H1 (cell line): ENCODE data around the gene RHOBTB3. TPM values are rescaled to one million over a fixed set of nuclear protein-coding genes. Genes with fewer than 3 reads are reported as not detected.

Experiments used
- CTCF ChIA-PET: fragments of 300-600 bp; sonication (Branson Sonifier 250); formaldehyde crosslinking; loops from one replicate; lab custom pipeline; 2021; ENCODE audit not compliant: partially characterized antibody; lab: Charles Lee
- POLR2A ChIA-PET: fragments of 300-600 bp; sonication (Branson Sonifier 250); formaldehyde crosslinking; loops from one replicate; lab custom pipeline; 2021; ENCODE audit warnings: inconsistent platforms; ENCODE audit not compliant: partially characterized antibody; lab: Charles Lee
- DNase-seq, 2 experiments: peaks; one replicate each; pipeline versions ENCODE4 v3.0.0 to v3.0.0-alpha.2; 2010 to 2022; ENCODE audit warnings: low spot score in 2 of 2, low read depth in 1 of 2, mixed read lengths in 1 of 2
- FAIRE-seq: peaks from 2 replicates; lab custom pipeline; 2011; peaks lifted over from hg19 to GRCh38; lab: Jason Lieb, UNC
- H2AFZ ChIP-seq: 2 replicates; pipeline ENCODE4 v1.8.1; 2012; ENCODE audit warnings: low read length, inconsistent platforms
- H2AK5ac ChIP-seq: 2 replicates; pipeline ENCODE4 v1.6.1; 2013; ENCODE audit warnings: low read depth, low read length
- H2BK120ac ChIP-seq: replicated peaks from 2 replicates; pipeline ENCODE3; 2013; ENCODE audit warnings: low read depth, low read length, inconsistent platforms
- H2BK12ac ChIP-seq: 2 replicates; pipeline ENCODE4 v1.6.1; 2013; ENCODE audit warnings: low read depth, low read length
- H2BK15ac ChIP-seq: 2 replicates; pipeline ENCODE4 v1.6.1; 2013; ENCODE audit warnings: low read length
- H2BK20ac ChIP-seq: 2 replicates; pipeline ENCODE4 v1.6.1; 2013; ENCODE audit warnings: low read length
- H2BK5ac ChIP-seq: 2 replicates; pipeline ENCODE4 v1.6.1; 2013; ENCODE audit warnings: low read depth, low read length
- H3K14ac ChIP-seq: 2 replicates; pipeline ENCODE4 v1.6.1; 2013; ENCODE audit warnings: inconsistent platforms; ENCODE audit not compliant: insufficient read length
- H3K18ac ChIP-seq: 2 replicates; pipeline ENCODE4 v1.6.1; 2013; ENCODE audit warnings: low read length; ENCODE audit errors: extremely low read depth
- H3K23ac ChIP-seq: 2 replicates; pipeline ENCODE4 v1.6.1; 2013; ENCODE audit warnings: inconsistent platforms; ENCODE audit not compliant: insufficient read length
- H3K23me2 ChIP-seq: 2 replicates; pipeline ENCODE4 v1.6.1; 2013; ENCODE audit warnings: low read depth, low read length
- H3K27ac ChIP-seq: 2 replicates; pipeline ENCODE4 v1.6.1; 2011; ENCODE audit warnings: low read depth, low read length, inconsistent platforms
- H3K27me3 ChIP-seq, 4 experiments: replicated peaks in 1 of 4; 1 replicate in 1 of 4; 2 replicates in 3 of 4; pipeline versions ENCODE4 v1.6.1 to v1.8.1; 2011 to 2013; ENCODE audit warnings: low read length in 3 of 4, mild to moderate bottlenecking in 3 of 4, inconsistent platforms in 2 of 4, mixed read lengths in 2 of 4, moderate library complexity in 1 of 4; ENCODE audit not compliant: control insufficient read depth in 3 of 4, insufficient read depth in 3 of 4; ENCODE audit errors: extremely low read depth in 1 of 4
- H3K36me3 ChIP-seq, 4 experiments: 2 replicates each; pipeline versions ENCODE4 v1.6.1 to v1.8.1; 2011 to 2013; ENCODE audit warnings: mild to moderate bottlenecking in 4 of 4, low read length in 3 of 4, moderate library complexity in 2 of 4, control low read depth in 1 of 4, inconsistent platforms in 1 of 4; ENCODE audit not compliant: insufficient read depth in 4 of 4, control insufficient read depth in 2 of 4
- H3K4ac ChIP-seq: replicated peaks from 2 replicates; pipeline ENCODE3; 2013; ENCODE audit warnings: low read length, low read depth, mixed read lengths, inconsistent platforms; ENCODE audit not compliant: insufficient read length
- H3K4me1 ChIP-seq, 4 experiments: replicated peaks in 1 of 4; 1 replicate in 1 of 4; 2 replicates in 3 of 4; pipeline versions ENCODE4 v1.6.1 to v1.8.1; 2011 to 2013; ENCODE audit warnings: low read length in 3 of 4, inconsistent platforms in 2 of 4, mixed read lengths in 1 of 4; ENCODE audit not compliant: insufficient read depth in 4 of 4, control insufficient read depth in 3 of 4
- H3K4me2 ChIP-seq, 2 experiments: 2 replicates each; pipeline versions ENCODE4 v1.6.1 to v1.8.1; 2011 to 2013; ENCODE audit warnings: low read depth in 2 of 2, low read length in 2 of 2, control low read depth in 1 of 2, inconsistent platforms in 1 of 2, mild to moderate bottlenecking in 1 of 2; ENCODE audit not compliant: insufficient read depth in 1 of 2
- H3K4me3 ChIP-seq, 4 experiments: fragments of 200-600, 300-600 bp in 1 of 4; sonication (generic), shearing (Covaris generic), sonication (Bioruptor Twin) in 1 of 4; 2 replicates each; pipeline versions ENCODE4 v1.5.1 to v1.8.1; 2011 to 2016; ENCODE audit warnings: low read length in 4 of 4, low read depth in 3 of 4, control low read depth in 2 of 4, inconsistent platforms in 2 of 4, mild to moderate bottlenecking in 2 of 4, mixed read lengths in 1 of 4, moderate library complexity in 1 of 4; ENCODE audit not compliant: insufficient read depth in 2 of 4; ENCODE audit errors: extremely low read depth in 1 of 4
- H3K56ac ChIP-seq: replicated peaks from 2 replicates; pipeline ENCODE3; 2013; ENCODE audit warnings: low read depth, mild to moderate bottlenecking, mixed read lengths, low read length, inconsistent platforms; ENCODE audit not compliant: insufficient read length
- H3K79me1 ChIP-seq: 2 replicates; pipeline ENCODE4 v1.6.1; 2013; ENCODE audit warnings: low read depth, low read length, control low read depth
- H3K79me2 ChIP-seq, 2 experiments: 2 replicates each; pipeline versions ENCODE4 v1.6.1 to v1.8.1; 2012 to 2013; ENCODE audit warnings: low read length in 2 of 2, mild to moderate bottlenecking in 2 of 2, inconsistent platforms in 1 of 2; ENCODE audit not compliant: insufficient read depth in 2 of 2, control insufficient read depth in 1 of 2
- H3K9ac ChIP-seq, 4 experiments: replicated peaks in 1 of 4; 1 replicate in 1 of 4; 2 replicates in 3 of 4; pipeline versions ENCODE4 v1.6.1 to v1.8.1; 2011 to 2013; ENCODE audit warnings: low read depth in 3 of 4, low read length in 3 of 4, control low read depth in 2 of 4, mild to moderate bottlenecking in 2 of 4, moderate library complexity in 2 of 4, inconsistent platforms in 1 of 4; ENCODE audit errors: extremely low read depth in 1 of 4
- H3K9me3 ChIP-seq, 2 experiments: 2 replicates each; pipeline versions ENCODE4 v1.6.1 to v1.8.1; 2012 to 2013; ENCODE audit warnings: mild to moderate bottlenecking in 2 of 2, moderate library complexity in 2 of 2, control low read depth in 1 of 2, inconsistent platforms in 1 of 2, low read depth in 1 of 2, low read length in 1 of 2, mixed read lengths in 1 of 2; ENCODE audit not compliant: insufficient read depth in 2 of 2
- H4K20me1 ChIP-seq, 2 experiments: replicated peaks in 1 of 2; 2 replicates each; pipeline versions ENCODE3 to v1.8.1; 2011 to 2013; ENCODE audit warnings: inconsistent platforms in 2 of 2, low read length in 2 of 2, mild to moderate bottlenecking in 1 of 2; ENCODE audit not compliant: insufficient read depth in 2 of 2, control insufficient read depth in 1 of 2
- H4K5ac ChIP-seq: 2 replicates; pipeline ENCODE4 v1.6.1; 2013; ENCODE audit warnings: low read length, low read depth, mixed read lengths, inconsistent platforms; ENCODE audit not compliant: insufficient read length
- H4K8ac ChIP-seq: 2 replicates; pipeline ENCODE4 v1.8.0; 2013; ENCODE audit warnings: mild to moderate bottlenecking, moderate library complexity, low read length, inconsistent platforms; ENCODE audit not compliant: insufficient read depth; ENCODE audit errors: extremely low read depth
- H4K91ac ChIP-seq: replicated peaks from 2 replicates; pipeline ENCODE3; 2013; ENCODE audit warnings: low read length, mixed read lengths, inconsistent platforms; ENCODE audit not compliant: insufficient read length
- ASH2L ChIP-seq: fragments of 200-600, 300-600 bp; sonication (generic); IDR thresholded peaks from one replicate; pipeline ENCODE4 v1.7.1; 2017; ENCODE audit warnings: low read length
- BCL11A ChIP-seq, 2 experiments: IDR thresholded peaks; one replicate each; pipeline ENCODE4 v1.6.1; 2011; ENCODE audit warnings: low read depth in 2 of 2, low read length in 2 of 2, mild to moderate bottlenecking in 2 of 2
- EGR1 ChIP-seq: IDR thresholded peaks from 2 replicates; pipeline ENCODE4 v1.6.1; 2011; ENCODE audit warnings: low read depth, low read length, borderline replicate concordance
- EP300 ChIP-seq, 2 experiments: IDR thresholded peaks; 1 replicate in 1 of 2; 2 replicates in 1 of 2; pipeline ENCODE4 v1.6.1; 2011 to 2012; ENCODE audit warnings: low read depth in 2 of 2, low read length in 2 of 2, mild to moderate bottlenecking in 2 of 2, borderline replicate concordance in 1 of 2, inconsistent platforms in 1 of 2, moderate library complexity in 1 of 2
- GTF2F1 ChIP-seq: IDR thresholded peaks from 2 replicates; pipeline ENCODE4 v1.6.1; 2012; ENCODE audit warnings: low read depth, low read length, improper control_type of control experiment, borderline replicate concordance
- JUND ChIP-seq: IDR thresholded peaks from 2 replicates; pipeline ENCODE4 v1.6.1; 2011; ENCODE audit warnings: mild to moderate bottlenecking, improper control_type of control experiment, low read length
- NRF1 ChIP-seq: IDR thresholded peaks from 2 replicates; pipeline ENCODE4 v1.6.1; 2011; ENCODE audit warnings: mild to moderate bottlenecking, low read depth, low read length, improper control_type of control experiment
- SIN3A ChIP-seq, 2 experiments: IDR thresholded peaks in 1 of 2; conservative IDR thresholded peaks in 1 of 2; 2 replicates each; pipeline ENCODE4 v1.6.1; 2011 to 2012; ENCODE audit warnings: low read length in 2 of 2, improper control_type of control experiment in 1 of 2, low read depth in 1 of 2, mild to moderate bottlenecking in 1 of 2
- SP2 ChIP-seq: IDR thresholded peaks from 2 replicates; pipeline ENCODE4 v1.6.1; 2012; ENCODE audit warnings: mild to moderate bottlenecking, low read length, inconsistent platforms
- SP4 ChIP-seq: IDR thresholded peaks from 2 replicates; pipeline ENCODE4 v1.6.1; 2012; ENCODE audit warnings: low read length, inconsistent platforms
- SUZ12 ChIP-seq: fragments of 200-600 bp; sonication (generic); IDR thresholded peaks from 2 replicates; pipeline ENCODE4 v1.6.1; 2012; ENCODE audit warnings: mild to moderate bottlenecking, inconsistent platforms, low read length, moderate library complexity, mixed read lengths
- TAF1 ChIP-seq: IDR thresholded peaks from 2 replicates; pipeline ENCODE4 v1.6.1; 2011; ENCODE audit warnings: mild to moderate bottlenecking, low read depth, low read length
- TAF7 ChIP-seq: optimal IDR thresholded peaks from 2 replicates; pipeline ENCODE3; 2011; ENCODE audit warnings: low read depth, mild to moderate bottlenecking, inconsistent platforms, low read length, moderate library complexity, borderline replicate concordance
- TBP ChIP-seq: IDR thresholded peaks from 2 replicates; pipeline ENCODE4 v1.6.1; 2011; ENCODE audit warnings: low read depth, low read length, improper control_type of control experiment
- WGBS, 2 experiments: shearing (Covaris generic) in 1 of 2; methylation state at CpG; one replicate each; pipeline versions ENCODE4 v1.1.6 to v1.1.7; 2013 to 2015; ENCODE audit warnings: low lambda C conversion rate in 2 of 2, mixed read lengths in 2 of 2, inconsistent platforms in 1 of 2, low coverage in 1 of 2, missing lambda C conversion rate in 1 of 2; ENCODE audit not compliant: insufficient replicate concordance in 2 of 2, insufficient coverage in 1 of 2, insufficient read length in 1 of 2; ENCODE audit errors: extremely low coverage in 1 of 2, missing lambda C conversion rate in 1 of 2; 5-methylcytosine and 5-hydroxymethylcytosine counted together
- polyA plus RNA-seq, 7 experiments: library from polyadenylated mRNA; depleted of rRNA in 3 of 7; stranded (reverse) in 5 of 7; unstranded in 2 of 7; fragments of >200 nt in 5 of 7; fragments of 200-250 nt in 2 of 7; gene quantifications; 1 replicate in 5 of 7; 2 replicates in 1 of 7; 4 replicates in 1 of 7; pipeline versions ENCODE4 v1.2.1 to v1.2.3, GENCODE V29; 2011 to 2013; ENCODE audit warnings: missing spikeins in 2 of 7, mixed read lengths in 2 of 7
- total RNA-seq: library from RNA; stranded (reverse); fragmentation: NEBNext Ultra II Directional; extraction: Animal tissue kit (Norgen Biotek cat#: 25700); gene quantifications from 2 replicates; pipeline ENCODE4 v1.2.1, GENCODE V29; 2021

RHOBTB3 gene
- total and polyA plus RNA-seq, 2 of the 8 experiments (the other 6 are each of a cell fraction or from before 2014, with no cell fraction given), result 8.2 to 17.5 TPM

DNA sequence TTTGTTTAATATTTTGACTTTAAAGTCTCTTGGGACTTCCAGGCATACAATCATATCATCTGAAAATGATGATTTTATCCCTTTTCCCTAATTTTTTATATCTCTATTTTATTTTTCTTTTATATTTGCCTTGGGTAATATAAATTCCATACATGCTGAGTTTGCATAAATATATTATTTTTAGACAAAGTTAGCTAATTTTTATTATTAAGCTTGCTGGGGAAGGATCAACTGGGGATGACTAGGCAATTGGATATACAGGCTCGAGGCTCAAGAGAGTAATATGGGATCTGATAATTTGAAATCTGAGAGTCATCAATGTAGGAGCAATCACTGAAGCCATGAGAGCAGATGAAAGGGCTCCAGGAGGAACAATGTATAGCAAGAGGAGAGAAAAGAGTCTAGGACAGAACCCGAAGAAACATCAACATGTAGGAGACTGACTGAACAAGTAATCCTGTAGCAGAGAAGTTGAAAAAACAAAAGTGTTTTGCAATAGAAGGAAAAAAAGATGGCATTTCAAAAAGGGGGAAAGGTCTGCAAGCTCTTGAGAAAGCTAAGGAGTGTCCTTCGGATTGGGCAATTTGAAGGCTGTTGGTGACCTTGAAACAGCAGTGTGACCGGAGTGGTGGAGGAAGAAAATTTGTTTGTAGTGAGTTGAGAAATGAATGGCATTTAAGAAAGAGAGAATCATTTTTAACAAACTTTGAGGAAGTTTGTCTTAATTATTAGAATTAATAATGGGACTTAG, 17.0 kb upstream of the RHOBTB3 start:
- CTCF ChIA-PET, result no interaction called here
- TF ChIP-seq SIN3A (conservative IDR thresholded peaks at IDR 0.05 in 1 of 2, IDR thresholded peaks at IDR 0.05 in 1 of 2; ENCODE audit: low read depth in 1 of 2, low read length in 2 of 2), result no peak
- no peak for TF ChIP-seq GTF2F1
- no peak for TF ChIP-seq SUZ12
- no peak for TF ChIP-seq EGR1
- TF ChIP-seq JUND, result no peak
- no peak for TF ChIP-seq NRF1
- no peak for TF ChIP-seq EP300 (IDR thresholded peaks at IDR 0.05; ENCODE audit: borderline replicate concordance in 1 of 2, low read depth in 2 of 2, low read length in 2 of 2)
- TF ChIP-seq SP2, result no peak
- TF ChIP-seq TAF1, result no peak
- TF ChIP-seq TAF7, result no peak
- TF ChIP-seq BCL11A (IDR thresholded peaks at IDR 0.05; ENCODE audit: low read depth in 2 of 2, low read length in 2 of 2), result no peak
- no peak for TF ChIP-seq TBP
- TF ChIP-seq SP4, result no peak
- TF ChIP-seq ASH2L, result no peak

More for the DNA sequence above, 17.0 kb upstream of the RHOBTB3 start:
- no peak for DNase-seq
- Histone ChIP-seq H3K9me3 (no peaks in the 10 kb centered on the region), H2BK15ac (no peak overlapping the region), H2AK5ac (no peak overlapping the region), H3K79me2 (no peaks in the 10 kb centered on the region), H4K91ac (no peak overlapping the region), H2BK120ac (no peak overlapping the region), H3K23me2 (peaks cover 9% of the 10 kb centered on the region), H4K8ac (no peak overlapping the region), H3K18ac (no peak overlapping the region), H3K36me3 (no peaks in the 10 kb centered on the region), H3K79me1 (no peaks in the 10 kb centered on the region), H3K27ac (no peak overlapping the region), H2BK5ac (no peak overlapping the region), H3K9ac (no peak overlapping the region), H4K20me1 (no peaks in the 10 kb centered on the region), H3K23ac (no peak overlapping the region), H4K5ac (no peak overlapping the region), H3K56ac (no peak overlapping the region), H2BK20ac (no peak overlapping the region), H2AFZ (no peak overlapping the region), H3K14ac (no peak overlapping the region), H3K4me2 (no peak overlapping the region), H3K27me3 (peaks cover 0 to 10% (median 6%) of the 10 kb centered on the region in 4 experiments; a peak in 5 of 7 replicates), H3K4me3 (no peak overlapping the region), H3K4ac (no peak overlapping the region), H3K4me1 (peaks cover 2 to 10% (median 5%) of the 10 kb centered on the region in 4 experiments; a peak in 3 of 7 replicates), H2BK12ac (no peak overlapping the region)
- 94 to 100% methylated on average over 1 to 4 of the region's 4 CpGs for WGBS, 2 experiments
- POLR2A ChIA-PET, result no interaction called here
- FAIRE-seq, result no peak
